Astrocyte (in vitro differentiated cells and primary cell): ENCODE results near the gene SBF2.
"Not testable (repeated sequence)": the region's sequence is repeated elsewhere in the genome, so short reads cannot be mapped to it uniquely, and the experiment has no call there.

Experiments
- EZH2 ChIP-seq: IDR thresholded peaks from 2 replicates; pipeline ENCODE4 v1.6.1; 2012; ENCODE audit warnings: mild to moderate bottlenecking, low read length, inconsistent platforms; ENCODE audit not compliant: insufficient read depth
- TF ChIP-seq, protein P1 (sequence below): IDR thresholded peaks from 2 replicates; pipeline ENCODE4 v1.5.1; 2011; ENCODE audit warnings: low read depth, mild to moderate bottlenecking, inconsistent platforms, low read length, moderate library complexity; ENCODE audit not compliant: insufficient read depth

GRCh38 chr11:10231803-10232202, 62.2 kb downstream of the SBF2 start:
- TF ChIP-seq, protein P1, sequence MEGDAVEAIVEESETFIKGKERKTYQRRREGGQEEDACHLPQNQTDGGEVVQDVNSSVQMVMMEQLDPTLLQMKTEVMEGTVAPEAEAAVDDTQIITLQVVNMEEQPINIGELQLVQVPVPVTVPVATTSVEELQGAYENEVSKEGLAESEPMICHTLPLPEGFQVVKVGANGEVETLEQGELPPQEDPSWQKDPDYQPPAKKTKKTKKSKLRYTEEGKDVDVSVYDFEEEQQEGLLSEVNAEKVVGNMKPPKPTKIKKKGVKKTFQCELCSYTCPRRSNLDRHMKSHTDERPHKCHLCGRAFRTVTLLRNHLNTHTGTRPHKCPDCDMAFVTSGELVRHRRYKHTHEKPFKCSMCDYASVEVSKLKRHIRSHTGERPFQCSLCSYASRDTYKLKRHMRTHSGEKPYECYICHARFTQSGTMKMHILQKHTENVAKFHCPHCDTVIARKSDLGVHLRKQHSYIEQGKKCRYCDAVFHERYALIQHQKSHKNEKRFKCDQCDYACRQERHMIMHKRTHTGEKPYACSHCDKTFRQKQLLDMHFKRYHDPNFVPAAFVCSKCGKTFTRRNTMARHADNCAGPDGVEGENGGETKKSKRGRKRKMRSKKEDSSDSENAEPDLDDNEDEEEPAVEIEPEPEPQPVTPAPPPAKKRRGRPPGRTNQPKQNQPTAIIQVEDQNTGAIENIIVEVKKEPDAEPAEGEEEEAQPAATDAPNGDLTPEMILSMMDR: not testable (repeated sequence)
- TF ChIP-seq EZH2: not testable (repeated sequence)
